T-helper 1 cell treated with Interleukin-12 subunit alpha and Interleukin-12 subunit beta and Interleukin-4 antibody, amounts not matched to agents 30 μg/mL and 1 μg/mL, for 36 hours (primary cell): ENCODE measurements around the gene UBAC2.

ENCODE experiments used
- H3K27ac Mint-ChIP-seq: one replicate; pipeline ENCODE4 v1.8.0; 2021; ENCODE audit warnings: mild to moderate bottlenecking, mixed read lengths
- H3K27me3 Mint-ChIP-seq: one replicate; pipeline ENCODE4 v1.8.0; 2021; ENCODE audit warnings: low read depth, mixed read lengths
- H3K36me3 Mint-ChIP-seq: one replicate; pipeline ENCODE4 v1.8.0; 2021; ENCODE audit warnings: low read depth, mixed read lengths
- H3K4me1 Mint-ChIP-seq: one replicate; pipeline ENCODE4 v1.8.0; 2021; ENCODE audit warnings: low read depth, mixed read lengths
- H3K4me3 Mint-ChIP-seq: one replicate; pipeline ENCODE4 v1.8.0; 2021; ENCODE audit warnings: mild to moderate bottlenecking, moderate library complexity, mixed read lengths
- H3K9me3 Mint-ChIP-seq: one replicate; pipeline ENCODE4 v1.8.0; 2021; ENCODE audit warnings: mixed read lengths

Gene UBAC2

DNA sequence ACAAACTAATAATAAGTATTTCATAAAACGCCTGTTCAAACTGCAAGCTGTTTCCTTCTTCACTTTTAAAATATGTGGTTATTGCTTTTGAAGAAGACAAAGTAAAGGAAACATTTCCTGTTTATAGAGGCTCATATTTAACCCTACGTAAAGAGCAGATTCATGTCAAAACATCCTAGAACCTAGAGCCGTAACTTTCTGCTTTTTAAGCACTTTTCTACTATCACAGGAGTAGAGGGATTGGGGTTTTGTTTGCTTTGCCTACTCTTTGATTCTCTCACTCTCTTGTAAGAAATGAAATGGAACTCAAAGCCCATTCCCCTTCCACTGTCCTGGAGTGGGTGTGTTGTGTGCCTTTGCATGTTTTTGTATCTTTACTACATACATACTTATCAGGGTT lies 160.5 kb downstream of the UBAC2 start:
- Mint-ChIP-seq H3K36me3 (peaks cover 44% of the 10 kb centered on the region), H3K4me1 (peaks cover 60% of the 10 kb centered on the region), H3K27ac (peak overlapping the region; percentile 92)

DNA sequence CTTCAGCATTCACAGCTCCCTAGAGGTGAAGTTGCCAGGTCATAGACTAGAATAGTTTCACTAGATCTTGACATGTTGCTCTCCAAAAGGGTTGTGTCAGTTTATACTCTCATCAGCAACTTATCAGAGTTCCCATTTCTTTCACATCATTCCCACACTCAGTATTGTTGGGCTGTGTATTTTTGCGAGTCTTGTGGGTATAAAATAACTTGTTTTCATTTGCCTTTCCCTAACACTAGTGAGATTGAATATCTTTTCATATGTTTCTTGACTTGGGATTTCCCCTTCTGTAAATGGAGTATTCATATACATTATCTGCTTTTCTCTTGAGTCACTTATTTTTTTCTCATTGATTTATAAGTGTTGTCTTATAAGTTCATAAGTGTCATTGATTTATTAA lies 161.7 kb downstream of the UBAC2 start:
- no peak overlapping the region for H3K4me3 Mint-ChIP-seq
- no peaks in the 10 kb centered on the region for H3K27me3 Mint-ChIP-seq
- peaks cover 50% of the 10 kb centered on the region for H3K36me3 Mint-ChIP-seq
- H3K27ac Mint-ChIP-seq, result no peak overlapping the region
- no peaks in the 10 kb centered on the region for H3K9me3 Mint-ChIP-seq
- peaks cover 56% of the 10 kb centered on the region for H3K4me1 Mint-ChIP-seq

More for the DNA sequence above, 160.5 kb downstream of the UBAC2 start:
- H3K9me3 Mint-ChIP-seq, result no peaks in the 10 kb centered on the region
- H3K27me3 Mint-ChIP-seq, result no peaks in the 10 kb centered on the region
- peak overlapping the region; percentile 51 for H3K4me3 Mint-ChIP-seq

DNA sequence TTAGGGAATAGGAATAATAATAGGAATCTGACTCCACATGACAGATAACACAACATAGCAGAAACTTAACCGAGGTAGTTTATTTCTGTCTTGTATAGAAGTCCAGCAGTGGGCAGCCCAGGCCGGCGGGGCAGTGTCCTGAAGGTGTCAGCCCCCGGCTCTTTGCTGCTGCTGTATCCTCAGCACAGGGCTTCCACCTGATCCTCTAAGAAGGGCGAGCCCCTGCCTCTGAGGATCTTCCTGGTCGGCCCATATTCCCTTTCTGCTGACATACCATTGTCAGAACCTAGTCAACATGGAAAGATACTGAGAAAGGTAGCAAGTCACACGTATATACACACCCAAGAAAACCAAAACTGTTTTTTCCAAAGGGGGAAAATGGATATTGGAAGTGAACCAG lies 162.7 kb downstream of the UBAC2 start:
- Mint-ChIP-seq H3K27ac (no peak overlapping the region), H3K36me3 (peaks cover 54% of the 10 kb centered on the region), H3K4me3 (no peak overlapping the region)

DNA sequence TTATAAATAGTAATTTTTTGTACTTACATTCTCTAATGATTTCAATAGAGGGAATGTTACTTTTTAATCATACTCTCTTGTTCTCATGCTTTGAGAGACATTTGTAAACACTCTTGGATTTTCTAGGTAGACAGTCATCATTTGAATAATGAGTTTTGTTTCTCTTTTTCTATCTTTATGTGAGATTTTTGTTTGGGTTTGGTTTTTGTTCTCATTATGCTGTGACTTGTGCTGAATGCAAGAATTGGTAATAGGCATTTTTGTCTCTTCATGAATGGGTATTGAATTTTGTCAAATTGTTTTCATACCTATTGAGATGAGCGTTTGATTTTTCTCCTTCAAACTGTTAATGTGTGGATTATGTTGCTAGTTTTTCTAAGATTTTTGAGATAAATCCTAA lies 163.3 kb downstream of the UBAC2 start:
- H3K27ac Mint-ChIP-seq, result no peak overlapping the region
- H3K4me1 Mint-ChIP-seq, result peaks cover 55% of the 10 kb centered on the region
- H3K36me3 Mint-ChIP-seq, result peaks cover 53% of the 10 kb centered on the region
- H3K27me3 Mint-ChIP-seq, result no peaks in the 10 kb centered on the region
- H3K4me3 Mint-ChIP-seq, result no peak overlapping the region
- no peaks in the 10 kb centered on the region for H3K9me3 Mint-ChIP-seq

More for the DNA sequence above, 162.7 kb downstream of the UBAC2 start:
- Mint-ChIP-seq H3K27me3 (no peaks in the 10 kb centered on the region), H3K9me3 (no peaks in the 10 kb centered on the region), H3K4me1 (peaks cover 58% of the 10 kb centered on the region)

DNA sequence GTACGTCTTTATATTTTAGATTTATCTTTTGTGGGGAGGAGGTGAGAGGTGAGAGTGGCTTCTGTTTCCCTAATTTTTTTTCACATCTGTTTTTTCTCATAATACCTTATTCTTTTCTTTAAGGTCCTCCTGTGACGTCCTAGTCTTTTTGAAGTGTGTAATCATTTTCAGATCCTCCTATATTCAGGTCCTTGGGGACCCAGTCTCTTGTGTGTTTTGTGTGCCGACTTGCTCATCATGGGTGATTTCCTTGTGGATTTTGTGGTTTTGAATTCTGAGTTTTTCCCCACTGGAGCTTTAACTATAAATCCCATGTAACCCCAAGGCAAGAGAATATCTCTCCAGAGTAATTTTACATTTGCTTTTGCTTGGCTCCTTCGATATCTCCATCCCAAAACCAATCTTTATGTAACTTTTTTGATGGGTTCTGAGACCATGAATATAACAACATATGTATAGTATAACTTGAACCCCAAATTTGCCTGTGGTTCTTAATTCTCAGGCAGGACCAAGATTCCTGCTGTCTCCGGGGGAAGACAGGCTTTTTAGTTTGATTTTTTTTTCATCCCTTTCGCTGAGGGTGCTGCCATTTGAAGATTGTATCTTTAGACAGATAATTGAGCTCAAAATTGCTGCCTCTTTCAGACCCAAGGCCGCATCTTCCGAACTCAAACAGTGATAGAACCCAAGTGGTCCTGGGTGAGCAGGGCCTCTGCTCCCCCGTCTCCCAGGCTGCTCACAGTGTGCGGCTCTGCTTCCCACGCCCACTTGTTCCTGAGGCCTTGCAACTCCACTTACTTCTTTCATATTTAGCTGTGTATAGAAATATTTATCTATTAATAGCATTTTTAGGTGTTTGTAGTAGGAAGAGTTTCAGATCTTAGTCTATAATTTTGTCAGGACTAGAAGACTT lies 165.7 kb downstream of the UBAC2 start:
- H3K4me1 Mint-ChIP-seq, result peaks cover 49% of the 10 kb centered on the region
- H3K36me3 Mint-ChIP-seq, result peaks cover 52% of the 10 kb centered on the region
- H3K27ac Mint-ChIP-seq, result no peak overlapping the region
- H3K9me3 Mint-ChIP-seq, result no peaks in the 10 kb centered on the region
- H3K4me3 Mint-ChIP-seq, result no peak overlapping the region
- H3K27me3 Mint-ChIP-seq, result no peaks in the 10 kb centered on the region

DNA sequence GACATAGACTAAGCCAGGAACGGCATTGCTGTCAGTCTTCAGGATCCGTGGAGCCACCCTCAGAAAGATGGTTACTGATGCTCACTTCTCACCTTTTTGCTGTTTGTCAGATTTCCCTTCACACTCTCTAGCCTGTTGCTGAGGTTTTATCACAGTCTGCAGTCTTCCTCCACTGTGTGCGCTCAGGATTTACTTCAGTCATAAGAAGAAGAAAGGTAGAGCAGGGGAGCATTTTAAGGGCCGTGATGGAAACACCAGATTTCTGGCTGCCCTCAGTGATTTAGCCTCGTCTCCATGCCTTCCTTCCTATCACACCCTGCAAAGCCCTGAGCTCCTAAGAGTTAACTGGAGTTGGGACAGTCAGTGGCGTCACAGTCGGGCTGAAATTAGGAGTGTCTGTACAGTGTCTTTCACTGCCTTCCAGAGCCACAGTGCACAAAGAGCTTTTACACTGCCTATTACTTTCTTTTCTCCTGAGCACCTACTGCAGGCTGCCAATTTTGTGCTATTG lies 166.5 kb downstream of the UBAC2 start:
- Mint-ChIP-seq H3K4me1 (peaks cover 49% of the 10 kb centered on the region), H3K27ac (peak overlapping the region; percentile 61), H3K9me3 (no peaks in the 10 kb centered on the region), H3K27me3 (no peaks in the 10 kb centered on the region), H3K4me3 (peak overlapping the region; percentile 22), H3K36me3 (peaks cover 52% of the 10 kb centered on the region)

DNA sequence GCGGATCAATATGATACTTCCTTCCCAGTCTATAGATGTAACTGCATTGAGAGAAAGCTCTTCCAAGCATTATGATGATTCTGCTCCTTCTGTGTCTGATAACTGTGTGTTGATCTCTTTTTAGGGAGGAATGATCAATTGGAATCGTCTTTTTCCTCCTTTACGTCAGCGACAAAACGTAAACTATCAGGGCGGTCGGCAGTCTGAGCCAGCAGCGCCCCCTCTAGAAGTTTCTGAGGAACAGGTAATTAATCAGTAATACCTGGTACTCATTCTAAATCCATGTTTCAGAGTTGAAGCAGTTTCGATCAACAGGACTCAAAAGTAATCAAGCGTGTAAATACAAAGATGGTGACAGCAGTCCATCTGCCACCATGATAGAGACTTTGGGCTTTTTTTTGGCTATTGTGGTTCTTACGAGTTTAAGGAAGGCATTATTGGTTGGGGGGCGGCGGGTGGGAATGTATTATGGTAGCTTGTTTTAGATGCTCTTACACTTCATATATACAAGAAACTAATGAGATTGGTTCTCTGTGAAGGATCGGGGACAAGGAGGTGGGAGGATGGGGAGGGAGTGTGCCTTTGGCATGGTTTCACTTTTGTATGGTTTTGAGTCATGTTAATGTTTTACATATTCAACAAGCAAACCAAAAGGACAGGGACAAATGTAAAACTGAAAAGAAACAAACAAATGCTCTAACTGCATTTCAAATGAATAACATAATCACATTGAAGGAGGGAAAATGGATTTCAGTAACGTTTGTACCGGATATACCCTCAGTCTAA lies 167.2 kb downstream of the UBAC2 start:
- Mint-ChIP-seq H3K4me3 (peak overlapping the region; percentile 33), H3K36me3 (peaks cover 51% of the 10 kb centered on the region), H3K27me3 (no peaks in the 10 kb centered on the region), H3K27ac (peak overlapping the region; percentile 75), H3K9me3 (no peaks in the 10 kb centered on the region), H3K4me1 (peaks cover 51% of the 10 kb centered on the region)

DNA sequence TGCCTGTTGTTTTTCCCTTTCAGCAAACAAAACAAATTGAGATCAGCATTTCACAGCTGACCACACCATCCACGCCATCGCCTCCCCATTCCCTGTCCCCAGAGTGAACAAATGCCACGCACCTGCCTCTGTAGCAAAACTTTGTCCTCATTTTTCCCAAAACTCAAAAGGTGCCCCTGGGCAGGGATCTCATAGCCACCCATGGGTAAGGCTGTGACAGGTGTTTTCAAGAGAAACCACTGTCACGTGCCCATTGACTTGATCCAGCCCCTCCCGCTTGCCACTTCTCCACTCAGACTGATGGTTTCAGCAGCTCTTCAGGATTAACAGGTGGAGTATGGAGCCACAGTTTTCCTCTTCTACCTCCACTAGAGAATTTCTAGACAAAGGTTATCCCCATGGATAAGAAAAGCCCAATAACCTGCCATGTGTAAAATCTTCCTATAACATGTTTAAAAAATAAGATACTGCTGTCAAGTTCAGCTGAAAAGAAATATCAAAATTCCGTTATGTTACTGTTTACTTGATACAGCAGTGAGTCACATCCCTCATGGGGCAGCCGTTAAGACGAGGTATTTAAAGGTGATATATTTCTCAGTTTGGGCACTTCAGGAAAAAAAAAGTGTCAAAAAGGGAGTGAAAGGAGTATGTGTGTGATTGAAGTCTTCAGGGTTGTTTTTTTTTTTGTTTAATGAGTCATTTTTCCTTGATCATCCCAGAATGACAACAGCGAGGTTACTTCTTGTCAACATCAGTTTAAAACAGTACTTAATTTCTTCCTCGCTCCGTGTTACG lies 170.0 kb downstream of the UBAC2 start:
- H3K9me3 Mint-ChIP-seq, result no peaks in the 10 kb centered on the region
- H3K36me3 Mint-ChIP-seq, result peaks cover 62% of the 10 kb centered on the region
- peak overlapping the region; percentile 46 for H3K27ac Mint-ChIP-seq

DNA sequence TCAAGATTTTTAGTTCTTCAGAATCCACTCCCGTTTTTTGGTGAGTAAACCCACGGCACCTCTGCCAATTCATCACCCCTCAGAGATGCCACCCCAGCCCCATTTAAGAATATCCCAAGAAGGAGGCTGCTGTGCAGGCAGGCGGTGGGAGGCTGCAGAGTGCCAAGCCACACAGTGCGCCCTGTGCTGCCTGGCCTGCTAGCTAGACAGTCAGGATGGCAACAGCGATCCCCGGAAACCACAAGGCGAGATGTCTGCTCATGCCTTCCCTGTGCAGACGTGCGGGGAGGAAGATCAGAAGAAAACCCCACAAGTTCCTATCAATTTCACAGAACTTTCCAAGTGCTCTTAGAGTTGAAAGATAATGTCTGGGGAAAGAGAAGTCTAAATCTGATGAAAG lies 171.3 kb downstream of the UBAC2 start:
- Mint-ChIP-seq H3K4me1 (peaks cover 61% of the 10 kb centered on the region), H3K9me3 (no peaks in the 10 kb centered on the region), H3K36me3 (peaks cover 58% of the 10 kb centered on the region), H3K4me3 (peak overlapping the region; percentile 44), H3K27me3 (peaks cover 7% of the 10 kb centered on the region), H3K27ac (peak overlapping the region; percentile 63)

More for the DNA sequence above, 170.0 kb downstream of the UBAC2 start:
- no peak overlapping the region for H3K4me3 Mint-ChIP-seq
- H3K27me3 Mint-ChIP-seq, result peaks cover 7% of the 10 kb centered on the region
- H3K4me1 Mint-ChIP-seq, result peaks cover 64% of the 10 kb centered on the region

DNA sequence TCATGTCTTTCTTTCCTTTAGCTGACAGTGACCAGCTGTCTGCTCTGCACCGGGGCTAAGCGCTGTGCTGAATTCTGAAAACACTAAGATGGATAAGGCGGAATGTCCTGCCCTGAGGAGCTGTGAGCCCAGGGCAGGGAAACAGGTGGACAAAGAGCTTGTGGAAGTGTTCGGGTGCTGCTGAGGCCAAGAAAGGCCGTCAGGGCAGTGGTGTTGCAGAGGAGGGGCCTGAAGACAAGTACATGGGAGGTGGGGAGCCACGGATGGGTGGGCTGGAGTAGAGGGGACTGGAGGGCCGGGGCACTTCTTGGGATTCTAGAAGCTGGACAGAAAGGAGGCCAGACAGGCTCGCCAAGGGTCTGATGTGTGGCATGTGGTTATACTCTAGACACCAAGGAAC lies 172.8 kb downstream of the UBAC2 start:
- H3K4me1 Mint-ChIP-seq, result peaks cover 48% of the 10 kb centered on the region
- no peak overlapping the region for H3K4me3 Mint-ChIP-seq
- peaks cover 58% of the 10 kb centered on the region for H3K36me3 Mint-ChIP-seq
- peaks cover 7% of the 10 kb centered on the region for H3K27me3 Mint-ChIP-seq
- H3K27ac Mint-ChIP-seq, result no peak overlapping the region
- H3K9me3 Mint-ChIP-seq, result no peaks in the 10 kb centered on the region

DNA sequence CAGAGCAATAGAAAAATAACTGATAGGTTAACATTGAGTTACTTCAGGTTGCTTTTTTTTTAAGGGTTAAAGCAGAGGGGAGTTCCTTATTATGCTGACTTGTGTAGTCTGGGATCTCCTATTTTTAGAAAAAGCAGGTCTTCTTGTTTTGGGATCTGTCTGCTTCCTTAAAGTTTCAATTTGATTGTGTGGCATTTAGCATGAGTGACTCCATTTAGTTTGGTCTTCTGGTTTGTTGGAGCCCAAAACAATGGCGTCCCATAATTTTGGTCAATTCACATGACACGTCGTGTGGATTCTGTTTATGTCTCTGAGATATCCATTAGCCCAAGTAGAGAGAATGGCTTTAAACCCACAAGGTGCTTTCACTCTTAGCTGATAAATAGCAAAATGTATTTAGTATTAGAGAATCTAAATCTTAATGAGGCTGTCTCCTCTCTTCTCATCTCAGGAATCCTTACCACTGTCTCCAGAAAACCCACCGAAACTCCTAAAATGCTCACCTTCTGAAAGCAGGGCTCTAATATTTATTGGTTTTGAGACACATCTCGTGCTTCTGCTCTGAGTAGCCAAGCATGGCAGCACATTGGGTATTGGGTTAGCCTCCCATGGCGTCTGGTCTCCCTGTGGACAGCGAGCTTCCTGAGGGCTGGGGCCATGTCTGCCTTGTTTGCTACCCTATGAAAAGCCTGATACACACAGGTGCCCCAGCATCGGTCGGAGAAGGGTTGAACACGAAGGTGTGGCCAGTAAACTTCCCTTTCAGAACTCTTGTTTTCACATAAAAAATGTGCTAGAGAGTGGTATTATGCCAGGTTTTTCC lies 173.7 kb downstream of the UBAC2 start:
- H3K9me3 Mint-ChIP-seq, result no peaks in the 10 kb centered on the region
- peaks cover 7% of the 10 kb centered on the region for H3K27me3 Mint-ChIP-seq
- H3K36me3 Mint-ChIP-seq, result peaks cover 58% of the 10 kb centered on the region
- H3K27ac Mint-ChIP-seq, result no peak overlapping the region
- no peak overlapping the region for H3K4me3 Mint-ChIP-seq
- peaks cover 47% of the 10 kb centered on the region for H3K4me1 Mint-ChIP-seq

DNA sequence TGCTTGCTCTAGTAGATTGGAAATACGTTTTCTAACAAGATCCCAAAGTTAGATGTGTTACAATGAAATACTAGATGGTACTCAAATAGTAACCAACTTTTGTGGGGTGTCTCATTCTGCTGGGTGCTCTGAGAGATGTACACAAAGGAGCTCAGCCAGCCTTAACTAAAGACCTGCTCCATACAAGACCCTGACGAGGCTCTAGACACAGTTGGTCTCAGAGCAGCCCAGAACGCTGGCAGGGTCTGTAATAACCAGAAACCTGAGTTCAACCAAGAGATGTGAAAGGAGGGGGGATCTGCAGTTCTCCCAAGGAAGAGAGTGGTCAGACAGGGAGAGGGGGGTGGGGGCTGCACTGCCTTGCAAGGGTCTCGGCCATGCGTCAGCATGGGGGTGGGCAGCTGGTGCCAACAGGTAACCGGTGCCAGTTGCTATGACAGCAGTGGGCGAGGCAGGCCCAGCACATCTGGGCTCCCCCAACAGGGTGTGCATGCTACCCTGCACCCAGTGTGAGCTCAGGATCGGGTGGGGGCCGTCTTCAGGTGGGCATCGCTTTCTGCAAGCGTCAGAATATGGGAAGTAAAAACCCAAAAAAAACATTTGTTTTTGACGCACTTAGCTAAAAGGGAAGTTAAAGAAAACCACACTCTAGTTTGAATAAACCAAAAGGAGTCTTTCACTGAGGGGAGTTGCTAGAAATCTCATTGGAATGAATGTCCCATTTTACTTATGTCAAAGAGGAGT lies 174.5 kb downstream of the UBAC2 start:
- Mint-ChIP-seq H3K4me1 (peaks cover 48% of the 10 kb centered on the region), H3K27me3 (peaks cover 7% of the 10 kb centered on the region), H3K4me3 (peak overlapping the region; percentile 4), H3K27ac (peak overlapping the region; percentile 12), H3K36me3 (peaks cover 55% of the 10 kb centered on the region), H3K9me3 (no peaks in the 10 kb centered on the region)

DNA sequence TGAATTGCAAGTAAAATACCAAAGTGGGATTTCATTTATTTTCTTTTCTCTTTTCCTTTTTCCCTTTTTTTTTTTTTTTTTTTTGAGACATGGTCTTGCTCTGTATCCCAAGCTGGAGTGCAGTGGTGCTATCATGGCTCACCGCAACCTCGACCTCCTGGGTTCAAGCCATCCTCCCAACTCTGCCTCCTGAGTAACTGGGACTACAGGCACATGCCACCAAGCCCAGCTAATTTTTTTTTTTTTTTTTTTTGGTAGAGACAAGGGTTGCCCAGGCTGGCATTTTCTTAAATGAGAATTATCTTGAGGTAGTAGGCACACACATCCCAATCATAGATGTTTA lies 175.1 kb downstream of the UBAC2 start:
- Mint-ChIP-seq H3K4me3 (peak overlapping the region; percentile 4), H3K27ac (no peak overlapping the region), H3K27me3 (peaks cover 7% of the 10 kb centered on the region), H3K4me1 (peaks cover 48% of the 10 kb centered on the region), H3K9me3 (no peaks in the 10 kb centered on the region), H3K36me3 (peaks cover 52% of the 10 kb centered on the region)
